Sigmoid colon (tissue), 7 donors: ENCODE results near the gene MAGOHB. TPM values are rescaled to one million over a fixed set of nuclear protein-coding genes. Genes with fewer than 3 reads are reported as not detected.

ENCODE experiments used
- DNase-seq: peaks from one replicate; pipeline ENCODE4 v3.0.0-alpha.2; 2019
- H3K27ac ChIP-seq, 4 donors: fragments of 200-600 bp; sonication (generic); one replicate each; pipeline ENCODE4 v1.5.1; 2016 to 2019; ENCODE audit warnings: mild to moderate bottlenecking in 1 of 4
- H3K27me3 ChIP-seq, 3 donors: fragments of 200-600 bp; sonication (generic); one replicate each; pipeline ENCODE4 v1.5.1; 2019; ENCODE audit warnings: mild to moderate bottlenecking in 1 of 3
- H3K36me3 ChIP-seq, 4 donors: fragments of 200-600 bp; sonication (generic); one replicate each; pipeline ENCODE4 v1.5.1; 2016 to 2019
- H3K4me1 ChIP-seq, 4 donors: fragments of 200-600 bp; sonication (generic); one replicate each; pipeline ENCODE4 v1.5.1; 2017 to 2019
- H3K4me3 ChIP-seq, 4 donors: fragments of 200-600 bp; sonication (generic); one replicate each; pipeline ENCODE4 v1.5.1; 2017 to 2019; ENCODE audit warnings: mild to moderate bottlenecking in 2 of 4, moderate library complexity in 1 of 4
- H3K9me3 ChIP-seq, 4 donors: fragments of 200-600 bp in 3 of 4; sonication (generic) in 3 of 4; one replicate each; pipeline versions ENCODE4 v1.5.1 to v1.6.1; 2013 to 2019
- CTCF ChIP-seq, 4 experiments: fragments of 450-650 bp in 3 of 4; fragments of 200-600 bp in 1 of 4; IDR thresholded peaks; one replicate each; pipeline ENCODE4 v1.5.1; 2016 to 2019; ENCODE audit warnings: antibody characterized with exemption in 4 of 4, mild to moderate bottlenecking in 3 of 4, moderate library complexity in 2 of 4
- EP300 ChIP-seq, 4 donors: sonication (generic); formaldehyde crosslinking; IDR thresholded peaks; one replicate each; pipeline ENCODE4 v1.6.1; 2017; ENCODE audit warnings: antibody characterized with exemption in 4 of 4
- POLR2A ChIP-seq, 2 donors: fragments of 450-650 bp; IDR thresholded peaks; one replicate each; pipeline ENCODE4 v1.6.1; 2016; ENCODE audit warnings: antibody characterized with exemption in 2 of 2, mild to moderate bottlenecking in 2 of 2, moderate library complexity in 2 of 2
- POLR2AphosphoS5 ChIP-seq, 4 donors: sonication (generic); formaldehyde crosslinking; IDR thresholded peaks; one replicate each; pipeline ENCODE4 v1.6.1; 2017; ENCODE audit warnings: antibody characterized with exemption in 4 of 4
- WGBS, 2 donors: extraction: QIAGEN DNeasy Blood & Tissue Kit; methylation state at CpG; one replicate each; pipeline ENCODE4 v1.1.7; 2013; 5-methylcytosine and 5-hydroxymethylcytosine counted together
- intact Hi-C: fragments of 100-400 bp; cut with DNase I; formaldehyde crosslinking; loops from one replicate; pipeline ENCODE4 v1.15.1; 2023
- polyA plus RNA-seq, 3 donors: library from polyadenylated mRNA; stranded (reverse); fragments of 200-250 nt; gene quantifications; one replicate each; pipeline ENCODE4 v1.2.3, GENCODE V29; 2013
- total RNA-seq, 4 donors: library from RNA; depleted of rRNA; stranded (reverse); fragments of >200 nt; gene quantifications; one replicate each; pipeline ENCODE4 v1.1.0, GENCODE V29; 2016
- donor health status: healthy with polysubstance abuse.
- donor health status: Bipolar disorder and iron deficiency.
- donor health status: healthy.

Gene MAGOHB
- total and polyA plus RNA-seq, 7 donors = 8.6 to 25.7 (median 17.4) TPM

- 88% methylated on average over 3 of the region's 3 CpGs for WGBS, 2 donors
- H3K4me3 ChIP-seq = no peak overlapping the region
- DNase-seq = no peak
- H3K4me1 ChIP-seq = peaks cover 0 to 17% (median 12%) of the 10 kb centered on the region in 4 donors
- no peak overlapping the region for H3K27ac ChIP-seq
- intact Hi-C loops = no loop called here
- no peaks in the 10 kb centered on the region for H3K9me3 ChIP-seq
- H3K27me3 ChIP-seq = no peaks in the 10 kb centered on the region
- TF ChIP-seq POLR2AphosphoS5 (IDR thresholded peaks at IDR 0.05) = no peak
- TF ChIP-seq CTCF (IDR thresholded peaks at IDR 0.05) = no peak
- TF ChIP-seq POLR2A (IDR thresholded peaks at IDR 0.05) = no peak
- TF ChIP-seq EP300 (IDR thresholded peaks at IDR 0.05) = no peak
- H3K36me3 ChIP-seq = peaks cover 0 to 45% (median 5%) of the 10 kb centered on the region in 4 donors
Measured at GRCh38 chr12:10607885-10608458, 5.4 kb downstream of the MAGOHB start.

- no peak for TF ChIP-seq EP300 (IDR thresholded peaks at IDR 0.05)
- TF ChIP-seq CTCF (IDR thresholded peaks at IDR 0.05) = no peak
- no peak for TF ChIP-seq POLR2A (IDR thresholded peaks at IDR 0.05)
- TF ChIP-seq POLR2AphosphoS5 (IDR thresholded peaks at IDR 0.05) = no peak
- Histone ChIP-seq H3K4me3 (no peak overlapping the region), H3K27me3 (no peaks in the 10 kb centered on the region), H3K4me1 (no peaks in the 10 kb centered on the region), H3K36me3 (peaks cover 0 to 16% (median 0%) of the 10 kb centered on the region in 4 donors), H3K9me3 (no peaks in the 10 kb centered on the region), H3K27ac (no peak overlapping the region)
- intact Hi-C loops = no loop called here
- DNase-seq = no peak
- WGBS, 2 donors = 95 to 96% methylated on average over 2 of the region's 2 CpGs
Measured at GRCh38 chr12:10601860-10602259, 11.5 kb downstream of the MAGOHB start.

GRCh38 chr12:10600988-10601387 lies 12.4 kb downstream of the MAGOHB start:
- no peaks in the 10 kb centered on the region for H3K4me1 ChIP-seq
- H3K4me3 ChIP-seq = no peak overlapping the region
- no peaks in the 10 kb centered on the region for H3K9me3 ChIP-seq
- H3K36me3 ChIP-seq = peaks cover 0 to 7% (median 0%) of the 10 kb centered on the region in 4 donors
- no peaks in the 10 kb centered on the region for H3K27me3 ChIP-seq
- no peak overlapping the region for H3K27ac ChIP-seq
- TF ChIP-seq CTCF (IDR thresholded peaks at IDR 0.05) (no peak), POLR2AphosphoS5 (IDR thresholded peaks at IDR 0.05) (no peak), EP300 (IDR thresholded peaks at IDR 0.05) (no peak), POLR2A (IDR thresholded peaks at IDR 0.05) (no peak)
- WGBS, 2 donors = 92 to 94% methylated on average over 6 of the region's 6 CpGs
- DNase-seq = no peak
- intact Hi-C loops = no loop called here

- H3K4me3 ChIP-seq = no peak overlapping the region
- H3K27me3 ChIP-seq = no peaks in the 10 kb centered on the region
- WGBS, 2 donors = 53 to 72% methylated on average over 2 of the region's 2 CpGs
- intact Hi-C loops = no loop called here
- no peaks in the 10 kb centered on the region for H3K4me1 ChIP-seq
- TF ChIP-seq EP300 (IDR thresholded peaks at IDR 0.05) = no peak
- no peak for TF ChIP-seq POLR2AphosphoS5 (IDR thresholded peaks at IDR 0.05)
- TF ChIP-seq POLR2A (IDR thresholded peaks at IDR 0.05) = no peak
- no peak for TF ChIP-seq CTCF (IDR thresholded peaks at IDR 0.05)
- peaks cover 0 to 11% (median 1%) of the 10 kb centered on the region in 4 donors for H3K36me3 ChIP-seq
- no peak overlapping the region for H3K27ac ChIP-seq
- H3K9me3 ChIP-seq = no peaks in the 10 kb centered on the region
- DNase-seq = no peak
Measured at GRCh38 chr12:10595881-10596280, 17.5 kb downstream of the MAGOHB start.

GRCh38 chr12:10590966-10591365 lies 22.4 kb downstream of the MAGOHB start:
- Histone ChIP-seq H3K27ac (no peak overlapping the region), H3K36me3 (peaks cover 0 to 23% (median 4%) of the 10 kb centered on the region in 4 donors), H3K4me3 (no peak overlapping the region), H3K4me1 (no peaks in the 10 kb centered on the region), H3K9me3 (no peaks in the 10 kb centered on the region), H3K27me3 (no peaks in the 10 kb centered on the region)
- 95 to 97% methylated on average over 3 of the region's 3 CpGs for WGBS, 2 donors
- no peak for TF ChIP-seq CTCF (IDR thresholded peaks at IDR 0.05)
- no peak for TF ChIP-seq EP300 (IDR thresholded peaks at IDR 0.05)
- no peak for TF ChIP-seq POLR2AphosphoS5 (IDR thresholded peaks at IDR 0.05)
- TF ChIP-seq POLR2A (IDR thresholded peaks at IDR 0.05) = no peak
- intact Hi-C loops = no loop called here
- no peak for DNase-seq
